Forelimb muscle (tissue), 1 donor: Measurements from ENCODE around the gene C8G. TPM values are rescaled to one million over a fixed set of nuclear protein-coding genes. Genes with fewer than 3 reads are reported as not detected.

ENCODE experiments used
- DNase-seq: peaks from one replicate; pipeline ENCODE4 v3.0.0-alpha.2; 2013; ENCODE audit warnings: low read depth
- polyA plus RNA-seq: library from polyadenylated mRNA; unstranded; fragments of 120-200 nt; gene quantifications from one replicate; pipeline ENCODE4 v1.2.1, GENCODE V29; 2013; ENCODE audit not compliant: insufficient read length

C8G gene
- 0.32 TPM for polyA plus RNA-seq

GRCh38 chr9:136944519-136945332 lies at the start of gene C8G, which contains the start of gene FBXW5:
TSS of gene C8G (plus strand) at chr9:136945243. CDS start at chr9:136945321, 78 bp downstream.
TSS of gene FBXW5 (minus strand) at chr9:136944738. CDS start at chr9:136944083, 655 bp downstream.
- DNase-seq, result peak; percentile 81

- DNase-seq, result no peak
Observed at GRCh38 chr9:136896027-136896426, 49.0 kb upstream of the C8G start.

- no peak for DNase-seq
Observed at GRCh38 chr9:136898483-136899100, 46.5 kb upstream of the C8G start.

- DNase-seq, result no peak
Observed at GRCh38 chr9:136899196-136899595, 45.8 kb upstream of the C8G start.

- DNase-seq, result no peak
Observed at GRCh38 chr9:136900556-136900955, 44.5 kb upstream of the C8G start.

- DNase-seq, result no peak
Observed at GRCh38 chr9:136900988-136901515, 44.0 kb upstream of the C8G start.

GRCh38 chr9:136901516-136902258 lies 43.4 kb upstream of the C8G start:
- DNase-seq, result no peak

- DNase-seq, result no peak
Observed at GRCh38 chr9:136902259-136902821, 42.7 kb upstream of the C8G start.

GRCh38 chr9:136903041-136903554 lies 41.9 kb upstream of the C8G start:
- no peak for DNase-seq

GRCh38 chr9:136906266-136906665 lies 38.8 kb upstream of the C8G start:
- no peak for DNase-seq

GRCh38 chr9:136907011-136907914 lies 37.8 kb upstream of the C8G start:
- no peak for DNase-seq

- no peak for DNase-seq
Observed at GRCh38 chr9:136910197-136910900, 34.7 kb upstream of the C8G start.

GRCh38 chr9:136910901-136911245 lies 34.2 kb upstream of the C8G start:
- DNase-seq, result no peak

- no peak for DNase-seq
Observed at GRCh38 chr9:136913701-136914438, 31.2 kb upstream of the C8G start.

- DNase-seq, result no peak
Observed at GRCh38 chr9:136915632-136916329, 29.3 kb upstream of the C8G start.

- DNase-seq, result no peak
Observed at GRCh38 chr9:136916330-136917184, 28.5 kb upstream of the C8G start.

GRCh38 chr9:136917902-136918301 lies 27.1 kb upstream of the C8G start:
- DNase-seq, result no peak

- no peak for DNase-seq
Observed at GRCh38 chr9:136920069-136920468, 25.0 kb upstream of the C8G start.
